Left lung (tissue), 10 donors: ENCODE data around the gene OR51B5. TPM values are rescaled to one million over a fixed set of nuclear protein-coding genes. Genes with fewer than 3 reads are reported as not detected.
"Not testable (repeated sequence)": the region's sequence is repeated elsewhere in the genome, so short reads cannot be mapped to it uniquely, and the experiment has no call there.

Experiments
- ATAC-seq: fragments of 200-7000 bp; cut with Tn5 transposase; one replicate; pipeline ENCODE4 v1.9.1; 2020; ENCODE audit warnings: moderate library complexity
- DNase-seq, 4 donors: peaks; one replicate each; pipeline ENCODE4 v3.0.0-alpha.2; 2013 to 2020
- H3K27ac ChIP-seq, 2 donors: fragments of 200-600 bp; sonication (generic) in 1 of 2; one replicate each; pipeline versions ENCODE4 v1.5.0 to v1.8.0; 2020 to 2021
- H3K27me3 ChIP-seq, 2 donors: fragments of 200-600 bp; sonication (generic) in 1 of 2; one replicate each; pipeline versions ENCODE4 v1.5.0 to v1.8.0; 2020 to 2021
- H3K36me3 ChIP-seq, 2 donors: fragments of 200-600 bp; sonication (generic) in 1 of 2; one replicate each; pipeline versions ENCODE4 v1.5.0 to v1.8.0; 2020 to 2021
- H3K4me1 ChIP-seq, 2 donors: fragments of 200-600 bp; one replicate each; pipeline ENCODE4 v1.8.0; 2021
- H3K4me3 ChIP-seq, 2 donors: fragments of 200-600 bp; sonication (generic) in 1 of 2; one replicate each; pipeline versions ENCODE4 v1.5.0 to v1.8.0; 2020 to 2021; ENCODE audit warnings: mild to moderate bottlenecking in 1 of 2
- H3K9me3 ChIP-seq, 2 donors: fragments of 200-600 bp; sonication (generic) in 1 of 2; one replicate each; pipeline versions ENCODE4 v1.5.0 to v1.8.0; 2020 to 2021
- CTCF ChIP-seq, 2 donors: fragments of 200-600 bp; sonication (generic) in 1 of 2; IDR thresholded peaks; one replicate each; pipeline versions ENCODE4 v1.5.0 to v1.8.0; 2021; ENCODE audit warnings: antibody characterized with exemption in 2 of 2
- intact Hi-C, 2 donors: fragments of 100-400 bp; cut with DNase I; formaldehyde crosslinking; loops; one replicate each; pipeline versions ENCODE4 v1.11.2 to v1.14.2; 2022
- polyA plus RNA-seq, 6 donors: library from polyadenylated mRNA; unstranded; fragments of 120-200 nt; gene quantifications; one replicate each; pipeline ENCODE4 v1.2.1, GENCODE V29; 2013; ENCODE audit not compliant: insufficient read length in 6 of 6
- total RNA-seq, 2 donors: library from RNA; stranded (reverse); fragmentation: NEBNext Ultra II Directional; extraction: Animal tissue kit (Norgen Biotek cat#: 25700); gene quantifications; one replicate each; pipeline ENCODE4 v1.2.1, GENCODE V29; 2021
- donor health status: DM: no; HTN: yes; CAD: no.
- donor health status: DM: no; HTN: no; CAD: no.

OR51B5 gene
- total and polyA plus RNA-seq, 8 donors, result 0.29 to 0.87 (median 0.60) TPM

DNA sequence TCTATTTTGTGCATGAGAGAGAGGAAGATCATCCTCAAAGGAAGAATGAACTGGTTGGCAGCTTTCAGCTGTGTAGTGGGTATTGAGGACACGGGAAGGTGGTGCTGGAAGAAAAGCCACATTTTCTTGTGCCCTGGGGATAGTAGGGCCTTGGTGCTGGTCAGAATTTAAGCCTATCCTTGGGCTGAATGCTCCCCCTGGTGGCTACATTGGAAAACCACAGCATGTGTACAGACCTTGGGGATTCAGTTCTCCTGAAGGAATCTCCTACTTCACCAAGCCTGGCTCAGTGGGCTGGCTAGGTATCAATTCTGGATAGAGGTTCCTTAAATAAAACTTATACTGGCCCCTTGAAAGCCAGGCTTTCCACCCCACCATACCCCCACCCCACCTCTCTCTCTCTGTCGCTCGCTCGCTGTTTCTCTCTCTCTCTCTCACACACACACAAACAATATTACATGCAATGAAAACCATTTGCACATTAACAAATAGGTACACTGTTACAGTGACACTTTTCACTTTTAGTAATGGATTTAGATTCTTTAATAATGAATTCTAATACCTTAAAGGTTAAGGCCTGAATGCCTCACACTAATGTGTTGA is 37.5 kb upstream of the OR51B5 start:
- Histone ChIP-seq H3K4me1 (no peaks in the 10 kb centered on the region), H3K4me3 (no peak overlapping the region), H3K36me3 (no peaks in the 10 kb centered on the region), H3K27me3 (no peaks in the 10 kb centered on the region), H3K9me3 (no peaks in the 10 kb centered on the region), H3K27ac (no peak overlapping the region)
- TF ChIP-seq CTCF (IDR thresholded peaks at IDR 0.05), result peak; percentile 58 to 73
- ATAC-seq (peak; percentile 88), DNase-seq (peak in 3 of 4 donors; percentile 12 to 55 (median 33))
- intact Hi-C loops, result loop anchor here in 1 of 2 donors (5.0 kb wide), 1 partner anchor 259 kb away; no protein-coding TSS in a partner anchor

GRCh38 chr11:5369789-5370188 is 26.5 kb upstream of the OR51B5 start:
- no peak overlapping the region for H3K4me3 ChIP-seq
- H3K27me3 ChIP-seq, result no peaks in the 10 kb centered on the region
- intact Hi-C loops, result no loop called here
- ATAC-seq (no peak), DNase-seq (peak in 1 of 4 donors; percentile 18)
- peaks cover 0 to 3% of the 10 kb centered on the region in 2 donors for H3K9me3 ChIP-seq
- no peak overlapping the region for H3K27ac ChIP-seq
- no peaks in the 10 kb centered on the region for H3K36me3 ChIP-seq
- TF ChIP-seq CTCF (IDR thresholded peaks at IDR 0.05), result no peak
- no peaks in the 10 kb centered on the region for H3K4me1 ChIP-seq

- intact Hi-C loops, result no loop called here
- no peak for TF ChIP-seq CTCF (IDR thresholded peaks at IDR 0.05)
- no peak overlapping the region for H3K4me3 ChIP-seq
- ATAC-seq (no peak), DNase-seq (no peak)
- H3K27ac ChIP-seq, result no peak overlapping the region
- H3K36me3 ChIP-seq, result no peaks in the 10 kb centered on the region
- H3K4me1 ChIP-seq, result no peaks in the 10 kb centered on the region
- H3K27me3 ChIP-seq, result no peaks in the 10 kb centered on the region
- H3K9me3 ChIP-seq, result peaks cover 0 to 3% of the 10 kb centered on the region in 2 donors
Observed at GRCh38 chr11:5368502-5369043, 25.2 kb upstream of the OR51B5 start.

DNA sequence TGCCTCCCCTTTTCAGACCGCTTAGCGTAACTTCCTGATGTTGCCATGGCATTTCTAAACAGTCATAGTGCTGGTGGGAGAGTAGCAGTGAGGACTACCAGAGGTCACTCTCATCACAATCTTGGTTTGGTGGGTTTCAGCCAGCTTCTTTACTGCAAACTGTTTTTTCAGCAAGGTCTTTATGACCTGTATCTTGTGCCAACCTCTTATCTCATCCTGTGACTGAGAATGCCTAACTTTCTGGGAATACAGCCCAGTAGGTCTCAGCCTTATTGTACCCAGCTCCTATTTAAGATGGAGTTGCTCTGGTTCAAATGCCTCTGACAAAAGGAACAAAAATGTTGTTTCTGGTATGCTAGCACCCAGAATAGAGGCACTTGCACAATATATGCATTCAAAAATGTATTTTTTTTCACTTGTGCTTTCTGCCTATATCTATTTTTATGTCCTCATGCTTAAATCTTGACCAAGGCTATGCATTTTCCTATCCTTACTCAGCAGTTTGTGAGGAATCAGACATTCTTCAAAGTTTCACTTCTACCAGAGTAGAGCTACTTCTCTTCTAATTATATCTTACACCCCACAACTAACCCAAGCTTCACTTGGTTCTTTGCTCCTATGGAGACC is 24.2 kb upstream of the OR51B5 start:
- no peaks in the 10 kb centered on the region for H3K9me3 ChIP-seq
- no peaks in the 10 kb centered on the region for H3K36me3 ChIP-seq
- intact Hi-C loops, result no loop called here
- no peak for DNase-seq
- TF ChIP-seq CTCF (IDR thresholded peaks at IDR 0.05), result no peak
- H3K4me3 ChIP-seq, result no peak overlapping the region
- H3K4me1 ChIP-seq, result no peaks in the 10 kb centered on the region
- H3K27ac ChIP-seq, result no peak overlapping the region
- H3K27me3 ChIP-seq, result no peaks in the 10 kb centered on the region
- no peak for ATAC-seq

GRCh38 chr11:5366856-5367255 is 23.5 kb upstream of the OR51B5 start:
- no peaks in the 10 kb centered on the region for H3K36me3 ChIP-seq
- no peaks in the 10 kb centered on the region for H3K4me1 ChIP-seq
- H3K27me3 ChIP-seq, result no peaks in the 10 kb centered on the region
- no peaks in the 10 kb centered on the region for H3K9me3 ChIP-seq
- no peak overlapping the region for H3K4me3 ChIP-seq
- DNase-seq (no peak), ATAC-seq (no peak)
- TF ChIP-seq CTCF (IDR thresholded peaks at IDR 0.05), result no peak
- no peak overlapping the region for H3K27ac ChIP-seq
- intact Hi-C loops, result no loop called here

- H3K4me1 ChIP-seq, DNase-seq, H3K4me3 ChIP-seq, ATAC-seq, H3K27me3 ChIP-seq, intact Hi-C loops, H3K36me3 ChIP-seq, H3K27ac ChIP-seq, H3K9me3 ChIP-seq: not testable (repeated sequence)
Observed at GRCh38 chr11:5366365-5366764, 23.0 kb upstream of the OR51B5 start.
